ENCODE measurements around the gene GNB5.

Gene GNB5

DNA sequence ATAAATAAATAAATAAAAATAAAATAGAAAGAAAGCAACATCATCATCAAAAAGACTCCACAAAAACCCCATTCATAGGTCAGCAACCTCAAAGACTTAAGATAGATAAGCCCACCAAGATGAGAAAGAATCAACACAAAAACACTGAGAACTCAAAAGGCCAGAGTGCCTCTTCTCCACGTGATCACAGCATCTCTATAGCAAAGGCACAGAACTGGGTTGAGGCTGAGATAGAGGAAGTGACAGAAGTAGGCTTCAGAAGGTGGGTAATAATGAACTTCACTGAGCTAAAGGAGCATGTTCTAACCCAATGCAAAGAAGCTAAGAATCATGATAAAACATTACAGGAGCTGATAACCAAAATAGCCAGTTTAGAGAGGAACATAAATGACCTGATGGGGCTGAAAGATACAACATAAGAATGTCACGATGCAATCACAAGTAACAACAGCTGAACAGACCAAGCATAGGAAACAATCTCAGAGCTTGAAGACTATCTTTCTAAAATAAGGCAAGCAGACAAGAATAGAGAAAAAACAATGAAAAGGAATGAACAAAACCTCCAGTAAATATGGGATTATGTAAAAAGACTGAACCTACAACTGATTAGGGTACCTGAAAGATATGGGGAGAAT, 26.4 kb downstream of the GNB5 start:
- no peaks in the 10 kb centered on the region for H3K9me3 ChIP-seq (ENCODE audit: control insufficient read depth, insufficient read depth, low read length)
- no peaks in the 10 kb centered on the region for H3F3A ChIP-seq (ENCODE audit: control insufficient read depth, insufficient read depth)
- H3K27ac ChIP-seq (ENCODE audit: low read depth, low read length), result 0 out of 2 replicates have a peak overlapping the region, but pooled peaks have one; percentile 2
- H3K4me1 ChIP-seq (ENCODE audit: control insufficient read depth, low read length), result peaks cover 29% of the 10 kb centered on the region
- H3K79me2 ChIP-seq (ENCODE audit: control insufficient read depth, low read length), result peaks cover 90% of the 10 kb centered on the region
- H3K4me2 ChIP-seq (ENCODE audit: low read length), result peak overlapping the region; percentile 3
- H3K4me3 ChIP-seq (ENCODE audit: low read length), result no peak overlapping the region
- no peaks in the 10 kb centered on the region for H3K27me3 ChIP-seq (ENCODE audit: control insufficient read depth, low read length)
- H3K36me3 ChIP-seq (ENCODE audit: control insufficient read depth, low read length), result peaks cover 36% of the 10 kb centered on the region
- no peak for TF ChIP-seq EZH2phosphoT487 (IDR thresholded peaks at IDR 0.05; ENCODE audit: borderline replicate concordance, low read length)
- TF ChIP-seq, protein P1, sequence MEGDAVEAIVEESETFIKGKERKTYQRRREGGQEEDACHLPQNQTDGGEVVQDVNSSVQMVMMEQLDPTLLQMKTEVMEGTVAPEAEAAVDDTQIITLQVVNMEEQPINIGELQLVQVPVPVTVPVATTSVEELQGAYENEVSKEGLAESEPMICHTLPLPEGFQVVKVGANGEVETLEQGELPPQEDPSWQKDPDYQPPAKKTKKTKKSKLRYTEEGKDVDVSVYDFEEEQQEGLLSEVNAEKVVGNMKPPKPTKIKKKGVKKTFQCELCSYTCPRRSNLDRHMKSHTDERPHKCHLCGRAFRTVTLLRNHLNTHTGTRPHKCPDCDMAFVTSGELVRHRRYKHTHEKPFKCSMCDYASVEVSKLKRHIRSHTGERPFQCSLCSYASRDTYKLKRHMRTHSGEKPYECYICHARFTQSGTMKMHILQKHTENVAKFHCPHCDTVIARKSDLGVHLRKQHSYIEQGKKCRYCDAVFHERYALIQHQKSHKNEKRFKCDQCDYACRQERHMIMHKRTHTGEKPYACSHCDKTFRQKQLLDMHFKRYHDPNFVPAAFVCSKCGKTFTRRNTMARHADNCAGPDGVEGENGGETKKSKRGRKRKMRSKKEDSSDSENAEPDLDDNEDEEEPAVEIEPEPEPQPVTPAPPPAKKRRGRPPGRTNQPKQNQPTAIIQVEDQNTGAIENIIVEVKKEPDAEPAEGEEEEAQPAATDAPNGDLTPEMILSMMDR (IDR thresholded peaks at IDR 0.05; ENCODE audit: low read depth, low read length, poor library complexity, severe bottlenecking), result no peak
- no peaks in the 10 kb centered on the region for H3K9me2 ChIP-seq (replicated peaks; ENCODE audit: control insufficient read depth, low read length)
- H4K20me1 ChIP-seq (ENCODE audit: control insufficient read depth, insufficient read depth, low read depth, low read length), result no peaks in the 10 kb centered on the region

DNA sequence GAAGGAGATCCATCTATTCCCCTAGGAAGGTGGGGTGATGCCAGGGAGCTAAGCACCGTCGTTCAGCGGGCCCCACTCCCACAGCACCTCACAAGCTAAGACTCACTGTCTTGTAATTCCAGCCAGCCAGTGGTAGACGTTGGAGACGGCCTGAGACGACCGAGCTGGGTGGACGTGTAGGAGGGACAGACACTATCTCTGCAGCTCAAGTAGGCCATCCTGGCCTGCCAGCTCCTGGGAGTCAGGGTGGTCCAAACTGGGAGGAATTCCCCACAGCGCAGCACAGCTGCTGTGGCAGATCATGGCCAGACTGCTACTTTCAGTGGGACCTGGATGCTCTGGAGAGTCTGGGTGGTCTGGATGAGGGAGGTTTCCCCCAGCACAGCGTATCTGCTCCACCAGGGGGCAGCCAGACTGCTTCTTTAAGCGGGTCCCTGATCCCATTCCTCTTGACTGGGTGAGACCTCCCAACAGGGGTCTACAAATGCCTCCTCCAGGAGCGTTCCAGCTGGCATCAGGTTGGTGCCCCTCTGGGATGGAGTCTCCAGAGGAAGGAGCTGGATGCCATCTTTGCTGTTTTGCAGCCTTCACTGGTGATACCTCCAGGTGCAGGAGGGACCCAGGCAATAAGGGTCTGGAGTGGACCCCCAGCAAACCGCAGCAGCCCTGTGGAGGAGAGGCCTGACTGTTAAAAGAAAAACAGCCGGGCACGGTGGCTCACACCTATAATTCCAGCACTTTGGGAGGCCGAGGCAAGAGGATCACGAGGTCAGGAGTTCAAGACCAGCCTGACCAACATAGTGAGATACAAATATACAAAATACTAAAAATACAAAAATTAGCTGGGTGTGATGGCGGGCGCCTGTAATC, 27.6 kb downstream of the GNB5 start:
- H3K4me1 ChIP-seq (ENCODE audit: control insufficient read depth, low read length), result peaks cover 29% of the 10 kb centered on the region
- H4K20me1 ChIP-seq (ENCODE audit: control insufficient read depth, insufficient read depth, low read depth, low read length), result no peaks in the 10 kb centered on the region
- TF ChIP-seq, protein P1 (IDR thresholded peaks at IDR 0.05; ENCODE audit: low read depth, low read length, poor library complexity, severe bottlenecking), result peak; percentile 63
- TF ChIP-seq EZH2phosphoT487 (IDR thresholded peaks at IDR 0.05; ENCODE audit: borderline replicate concordance, low read length), result no peak
- no peaks in the 10 kb centered on the region for H3K9me3 ChIP-seq (ENCODE audit: control insufficient read depth, insufficient read depth, low read length)
- H3K27me3 ChIP-seq (ENCODE audit: control insufficient read depth, low read length), result no peaks in the 10 kb centered on the region
- no peaks in the 10 kb centered on the region for H3F3A ChIP-seq (ENCODE audit: control insufficient read depth, insufficient read depth)
- peaks cover 79% of the 10 kb centered on the region for H3K79me2 ChIP-seq (ENCODE audit: control insufficient read depth, low read length)
- H3K4me3 ChIP-seq (ENCODE audit: low read length), result no peak overlapping the region
- no peak overlapping the region for H3K27ac ChIP-seq (ENCODE audit: low read depth, low read length)
- H3K36me3 ChIP-seq (ENCODE audit: control insufficient read depth, low read length), result peaks cover 41% of the 10 kb centered on the region
- no peak overlapping the region for H3K4me2 ChIP-seq (ENCODE audit: low read length)
- no peaks in the 10 kb centered on the region for H3K9me2 ChIP-seq (replicated peaks; ENCODE audit: control insufficient read depth, low read length)

DNA sequence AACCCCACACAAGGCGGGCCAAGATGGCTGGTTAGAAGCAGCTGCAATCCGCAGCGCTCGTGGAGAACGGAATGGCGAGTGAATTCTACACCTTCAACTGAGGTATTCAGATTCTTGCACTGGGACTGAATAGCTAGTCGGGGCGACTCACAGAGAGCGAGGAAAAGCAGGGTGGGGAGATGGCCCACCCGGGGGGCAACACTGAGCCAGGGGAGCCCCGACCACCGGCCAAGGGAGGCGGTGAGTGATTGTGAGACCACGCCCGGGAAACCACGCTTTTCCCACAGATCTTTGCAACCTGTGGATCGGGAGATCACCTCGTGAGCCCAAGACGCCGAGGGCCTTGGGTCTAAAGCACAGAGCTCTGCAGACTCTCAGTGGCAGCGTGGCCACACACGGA, 28.3 kb downstream of the GNB5 start:
- no peak for TF ChIP-seq EZH2phosphoT487 (IDR thresholded peaks at IDR 0.05; ENCODE audit: borderline replicate concordance, low read length)
- TF ChIP-seq, protein P1 (IDR thresholded peaks at IDR 0.05; ENCODE audit: low read depth, low read length, poor library complexity, severe bottlenecking), result no peak
- peaks cover 41% of the 10 kb centered on the region for H3K36me3 ChIP-seq (ENCODE audit: control insufficient read depth, low read length)
- H3F3A ChIP-seq (ENCODE audit: control insufficient read depth, insufficient read depth), result no peaks in the 10 kb centered on the region
- no peak overlapping the region for H3K27ac ChIP-seq (ENCODE audit: low read depth, low read length)
- peaks cover 22% of the 10 kb centered on the region for H3K4me1 ChIP-seq (ENCODE audit: control insufficient read depth, low read length)
- no peak overlapping the region for H3K4me3 ChIP-seq (ENCODE audit: low read length)
- no peaks in the 10 kb centered on the region for H3K9me2 ChIP-seq (replicated peaks; ENCODE audit: control insufficient read depth, low read length)
- no peak overlapping the region for H3K4me2 ChIP-seq (ENCODE audit: low read length)
- peaks cover 75% of the 10 kb centered on the region for H3K79me2 ChIP-seq (ENCODE audit: control insufficient read depth, low read length)
- H4K20me1 ChIP-seq (ENCODE audit: control insufficient read depth, insufficient read depth, low read depth, low read length), result no peaks in the 10 kb centered on the region
- H3K9me3 ChIP-seq (ENCODE audit: control insufficient read depth, insufficient read depth, low read length), result no peaks in the 10 kb centered on the region
- H3K27me3 ChIP-seq (ENCODE audit: control insufficient read depth, low read length), result no peaks in the 10 kb centered on the region
